ENCODE results near the gene PRMT1. TPM values are rescaled to one million over a fixed set of nuclear protein-coding genes. Genes with fewer than 3 reads are reported as not detected.

The PRMT1 gene
- total and polyA plus RNA-seq, 9 of the 15 experiments (the other 6 are each of a cell fraction or from before 2014, with no cell fraction given) = 13.3 to 464 (median 326) TPM

DNA sequence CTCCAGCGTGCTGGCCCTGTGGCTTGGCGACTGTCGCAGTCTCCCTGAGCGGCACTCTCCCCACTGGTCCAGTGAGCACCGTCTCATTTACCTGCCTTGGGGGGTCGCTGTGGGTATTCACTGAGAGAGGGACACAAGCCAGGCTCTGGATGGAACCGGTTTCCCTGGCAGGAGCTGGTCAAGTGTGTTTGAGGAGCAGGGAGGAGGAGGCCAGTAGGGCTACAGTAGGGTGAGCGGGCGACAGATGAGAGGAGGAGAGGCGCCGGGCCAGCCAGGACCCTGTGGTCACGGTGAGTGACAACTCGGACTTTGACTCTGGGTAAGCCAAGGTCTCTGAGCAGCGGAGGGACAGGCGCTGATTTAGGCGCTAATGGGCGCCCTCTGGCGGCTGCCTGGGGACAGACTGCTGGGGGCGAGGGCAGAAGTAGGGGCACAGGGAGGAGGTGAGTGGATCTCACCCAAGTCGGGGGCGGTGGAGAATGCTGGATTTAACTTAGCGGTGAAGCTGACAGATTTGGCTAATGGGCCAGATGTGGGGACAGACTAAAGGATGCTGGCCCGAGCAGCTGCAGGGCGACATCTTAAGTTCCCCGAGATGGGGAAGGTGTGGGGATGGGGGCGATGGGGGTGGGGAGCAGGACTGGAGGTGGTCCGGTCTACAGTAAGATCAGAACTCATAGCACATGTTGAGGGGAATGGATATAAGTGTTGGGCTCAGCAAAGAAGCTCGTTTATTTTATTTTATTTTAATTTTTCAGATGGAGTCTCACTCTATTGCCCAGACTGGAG, 4.7 kb upstream of the PRMT1 start (continued):
- TF ChIP-seq, protein P1, sequence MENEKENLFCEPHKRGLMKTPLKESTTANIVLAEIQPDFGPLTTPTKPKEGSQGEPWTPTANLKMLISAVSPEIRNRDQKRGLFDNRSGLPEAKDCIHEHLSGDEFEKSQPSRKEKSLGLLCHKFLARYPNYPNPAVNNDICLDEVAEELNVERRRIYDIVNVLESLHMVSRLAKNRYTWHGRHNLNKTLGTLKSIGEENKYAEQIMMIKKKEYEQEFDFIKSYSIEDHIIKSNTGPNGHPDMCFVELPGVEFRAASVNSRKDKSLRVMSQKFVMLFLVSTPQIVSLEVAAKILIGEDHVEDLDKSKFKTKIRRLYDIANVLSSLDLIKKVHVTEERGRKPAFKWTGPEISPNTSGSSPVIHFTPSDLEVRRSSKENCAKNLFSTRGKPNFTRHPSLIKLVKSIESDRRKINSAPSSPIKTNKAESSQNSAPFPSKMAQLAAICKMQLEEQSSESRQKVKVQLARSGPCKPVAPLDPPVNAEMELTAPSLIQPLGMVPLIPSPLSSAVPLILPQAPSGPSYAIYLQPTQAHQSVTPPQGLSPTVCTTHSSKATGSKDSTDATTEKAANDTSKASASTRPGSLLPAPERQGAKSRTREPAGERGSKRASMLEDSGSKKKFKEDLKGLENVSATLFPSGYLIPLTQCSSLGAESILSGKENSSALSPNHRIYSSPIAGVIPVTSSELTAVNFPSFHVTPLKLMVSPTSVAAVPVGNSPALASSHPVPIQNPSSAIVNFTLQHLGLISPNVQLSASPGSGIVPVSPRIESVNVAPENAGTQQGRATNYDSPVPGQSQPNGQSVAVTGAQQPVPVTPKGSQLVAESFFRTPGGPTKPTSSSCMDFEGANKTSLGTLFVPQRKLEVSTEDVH (IDR thresholded peaks at IDR 0.05; ENCODE audit: low read depth, partially characterized antibody) = peak; percentile 67
- TF ChIP-seq ZEB2 (IDR thresholded peaks at IDR 0.05) (peak; percentile 69; the same call in 1 of the 2 replicates), TRIM24 (IDR thresholded peaks at IDR 0.05) (no peak; a peak in 1 of 4 replicates), CBFB (CRISPR knock-in tag; IDR thresholded peaks at IDR 0.05) (no peak; the same call in 1 of the 2 replicates), ZNF445 (CRISPR knock-in tag; IDR thresholded peaks at IDR 0.05; ENCODE audit: low read depth) (no peak), NBN (IDR thresholded peaks at IDR 0.05; ENCODE audit: low read depth) (peak; percentile 83)
- TF ChIP-seq, protein P2, sequence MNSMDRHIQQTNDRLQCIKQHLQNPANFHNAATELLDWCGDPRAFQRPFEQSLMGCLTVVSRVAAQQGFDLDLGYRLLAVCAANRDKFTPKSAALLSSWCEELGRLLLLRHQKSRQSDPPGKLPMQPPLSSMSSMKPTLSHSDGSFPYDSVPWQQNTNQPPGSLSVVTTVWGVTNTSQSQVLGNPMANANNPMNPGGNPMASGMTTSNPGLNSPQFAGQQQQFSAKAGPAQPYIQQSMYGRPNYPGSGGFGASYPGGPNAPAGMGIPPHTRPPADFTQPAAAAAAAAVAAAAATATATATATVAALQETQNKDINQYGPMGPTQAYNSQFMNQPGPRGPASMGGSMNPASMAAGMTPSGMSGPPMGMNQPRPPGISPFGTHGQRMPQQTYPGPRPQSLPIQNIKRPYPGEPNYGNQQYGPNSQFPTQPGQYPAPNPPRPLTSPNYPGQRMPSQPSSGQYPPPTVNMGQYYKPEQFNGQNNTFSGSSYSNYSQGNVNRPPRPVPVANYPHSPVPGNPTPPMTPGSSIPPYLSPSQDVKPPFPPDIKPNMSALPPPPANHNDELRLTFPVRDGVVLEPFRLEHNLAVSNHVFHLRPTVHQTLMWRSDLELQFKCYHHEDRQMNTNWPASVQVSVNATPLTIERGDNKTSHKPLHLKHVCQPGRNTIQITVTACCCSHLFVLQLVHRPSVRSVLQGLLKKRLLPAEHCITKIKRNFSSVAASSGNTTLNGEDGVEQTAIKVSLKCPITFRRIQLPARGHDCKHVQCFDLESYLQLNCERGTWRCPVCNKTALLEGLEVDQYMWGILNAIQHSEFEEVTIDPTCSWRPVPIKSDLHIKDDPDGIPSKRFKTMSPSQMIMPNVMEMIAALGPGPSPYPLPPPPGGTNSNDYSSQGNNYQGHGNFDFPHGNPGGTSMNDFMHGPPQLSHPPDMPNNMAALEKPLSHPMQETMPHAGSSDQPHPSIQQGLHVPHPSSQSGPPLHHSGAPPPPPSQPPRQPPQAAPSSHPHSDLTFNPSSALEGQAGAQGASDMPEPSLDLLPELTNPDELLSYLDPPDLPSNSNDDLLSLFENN (IDR thresholded peaks at IDR 0.05; ENCODE audit: low read depth in 2 of 2, low read length in 2 of 2) = no peak
- TF ChIP-seq, protein P3, sequence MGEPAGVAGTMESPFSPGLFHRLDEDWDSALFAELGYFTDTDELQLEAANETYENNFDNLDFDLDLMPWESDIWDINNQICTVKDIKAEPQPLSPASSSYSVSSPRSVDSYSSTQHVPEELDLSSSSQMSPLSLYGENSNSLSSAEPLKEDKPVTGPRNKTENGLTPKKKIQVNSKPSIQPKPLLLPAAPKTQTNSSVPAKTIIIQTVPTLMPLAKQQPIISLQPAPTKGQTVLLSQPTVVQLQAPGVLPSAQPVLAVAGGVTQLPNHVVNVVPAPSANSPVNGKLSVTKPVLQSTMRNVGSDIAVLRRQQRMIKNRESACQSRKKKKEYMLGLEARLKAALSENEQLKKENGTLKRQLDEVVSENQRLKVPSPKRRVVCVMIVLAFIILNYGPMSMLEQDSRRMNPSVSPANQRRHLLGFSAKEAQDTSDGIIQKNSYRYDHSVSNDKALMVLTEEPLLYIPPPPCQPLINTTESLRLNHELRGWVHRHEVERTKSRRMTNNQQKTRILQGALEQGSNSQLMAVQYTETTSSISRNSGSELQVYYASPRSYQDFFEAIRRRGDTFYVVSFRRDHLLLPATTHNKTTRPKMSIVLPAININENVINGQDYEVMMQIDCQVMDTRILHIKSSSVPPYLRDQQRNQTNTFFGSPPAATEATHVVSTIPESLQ (CRISPR knock-in tag; IDR thresholded peaks at IDR 0.05) = no peak
- TF ChIP-seq, protein P4, sequence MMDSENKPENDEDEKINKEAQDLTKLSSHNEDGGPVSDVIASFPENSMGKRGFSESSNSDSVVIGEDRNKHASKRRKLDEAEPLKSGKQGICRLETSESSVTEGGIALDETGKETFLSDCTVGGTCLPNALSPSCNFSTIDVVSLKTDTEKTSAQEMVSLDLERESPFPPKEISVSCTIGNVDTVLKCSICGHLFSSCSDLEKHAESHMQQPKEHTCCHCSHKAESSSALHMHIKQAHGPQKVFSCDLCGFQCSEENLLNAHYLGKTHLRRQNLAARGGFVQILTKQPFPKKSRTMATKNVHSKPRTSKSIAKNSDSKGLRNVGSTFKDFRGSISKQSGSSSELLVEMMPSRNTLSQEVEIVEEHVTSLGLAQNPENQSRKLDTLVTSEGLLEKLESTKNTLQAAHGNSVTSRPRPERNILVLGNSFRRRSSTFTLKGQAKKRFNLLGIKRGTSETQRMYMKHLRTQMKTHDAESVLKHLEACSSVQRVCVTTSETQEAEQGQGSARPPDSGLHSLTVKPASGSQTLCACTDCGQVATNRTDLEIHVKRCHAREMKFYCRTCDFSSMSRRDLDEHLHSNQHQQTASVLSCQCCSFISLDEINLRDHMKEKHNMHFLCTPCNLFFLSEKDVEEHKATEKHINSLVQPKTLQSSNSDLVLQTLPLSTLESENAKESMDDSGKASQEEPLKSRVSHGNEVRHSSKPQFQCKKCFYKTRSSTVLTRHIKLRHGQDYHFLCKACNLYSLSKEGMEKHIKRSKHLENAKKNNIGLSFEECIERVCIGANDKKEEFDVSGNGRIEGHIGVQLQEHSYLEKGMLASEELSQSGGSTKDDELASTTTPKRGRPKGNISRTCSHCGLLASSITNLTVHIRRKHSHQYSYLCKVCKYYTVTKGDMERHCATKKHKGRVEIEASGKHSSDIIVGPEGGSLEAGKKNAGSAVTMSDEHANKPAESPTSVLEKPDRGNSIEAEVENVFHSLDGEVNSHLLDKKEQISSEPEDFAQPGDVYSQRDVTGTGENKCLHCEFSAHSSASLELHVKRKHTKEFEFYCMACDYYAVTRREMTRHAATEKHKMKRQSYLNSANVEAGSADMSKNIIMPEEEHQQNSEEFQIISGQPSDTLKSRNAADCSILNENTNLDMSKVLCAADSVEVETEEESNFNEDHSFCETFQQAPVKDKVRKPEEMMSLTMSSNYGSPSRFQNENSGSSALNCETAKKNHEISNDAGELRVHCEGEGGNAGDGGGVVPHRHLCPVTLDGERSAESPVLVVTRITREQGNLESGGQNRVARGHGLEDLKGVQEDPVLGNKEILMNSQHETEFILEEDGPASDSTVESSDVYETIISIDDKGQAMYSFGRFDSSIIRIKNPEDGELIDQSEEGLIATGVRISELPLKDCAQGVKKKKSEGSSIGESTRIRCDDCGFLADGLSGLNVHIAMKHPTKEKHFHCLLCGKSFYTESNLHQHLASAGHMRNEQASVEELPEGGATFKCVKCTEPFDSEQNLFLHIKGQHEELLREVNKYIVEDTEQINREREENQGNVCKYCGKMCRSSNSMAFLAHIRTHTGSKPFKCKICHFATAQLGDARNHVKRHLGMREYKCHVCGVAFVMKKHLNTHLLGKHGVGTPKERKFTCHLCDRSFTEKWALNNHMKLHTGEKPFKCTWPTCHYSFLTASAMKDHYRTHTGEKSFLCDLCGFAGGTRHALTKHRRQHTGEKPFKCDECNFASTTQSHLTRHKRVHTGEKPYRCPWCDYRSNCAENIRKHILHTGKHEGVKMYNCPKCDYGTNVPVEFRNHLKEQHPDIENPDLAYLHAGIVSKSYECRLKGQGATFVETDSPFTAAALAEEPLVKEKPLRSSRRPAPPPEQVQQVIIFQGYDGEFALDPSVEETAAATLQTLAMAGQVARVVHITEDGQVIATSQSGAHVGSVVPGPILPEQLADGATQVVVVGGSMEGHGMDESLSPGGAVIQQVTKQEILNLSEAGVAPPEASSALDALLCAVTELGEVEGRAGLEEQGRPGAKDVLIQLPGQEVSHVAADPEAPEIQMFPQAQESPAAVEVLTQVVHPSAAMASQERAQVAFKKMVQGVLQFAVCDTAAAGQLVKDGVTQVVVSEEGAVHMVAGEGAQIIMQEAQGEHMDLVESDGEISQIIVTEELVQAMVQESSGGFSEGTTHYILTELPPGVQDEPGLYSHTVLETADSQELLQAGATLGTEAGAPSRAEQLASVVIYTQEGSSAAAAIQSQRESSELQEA (IDR thresholded peaks at IDR 0.05; ENCODE audit: low read depth) = no peak
